ENCODE data around the gene DPH3. TPM values are rescaled to one million over a fixed set of nuclear protein-coding genes. Genes with fewer than 3 reads are reported as not detected.

Gene DPH3
- total and polyA plus RNA-seq, 7 donors: 23.5 to 108 (median 51.4) TPM

- intact Hi-C loops (cut with DNase I): no loop called here
- Histone ChIP-seq H3K27ac (peak overlapping the region; percentile 78), H3K4me1 (peaks cover 31% of the 10 kb centered on the region), H3K4me3 (no peak overlapping the region), H3K36me3 (ENCODE audit: insufficient read depth in 1 of 2, low read depth in 1 of 2) (peaks cover 0 to 31% of the 10 kb centered on the region in 2 donors), H3K9me3 (no peaks in the 10 kb centered on the region), H3K27me3 (ENCODE audit: insufficient read depth in 3 of 3, low read length in 2 of 3) (no peaks in the 10 kb centered on the region)
- 49 to 68% (median 66%) methylated on average over 3 of the region's 3 CpGs for WGBS, 3 donors
- ATAC-seq (no peak), DNase-seq (no peak)
- no peak for TF ChIP-seq CTCF (IDR thresholded peaks at IDR 0.05)
Observed at GRCh38 chr3:16277471-16277870, 12.7 kb upstream of the DPH3 start.

GRCh38 chr3:16273867-16274266, 9.1 kb upstream of the DPH3 start:
- Histone ChIP-seq H3K27ac (no peak overlapping the region), H3K27me3 (ENCODE audit: insufficient read depth in 3 of 3, low read length in 2 of 3) (no peaks in the 10 kb centered on the region), H3K9me3 (no peaks in the 10 kb centered on the region), H3K4me3 (no peak overlapping the region), H3K36me3 (ENCODE audit: insufficient read depth in 1 of 2, low read depth in 1 of 2) (peaks cover 3 to 63% of the 10 kb centered on the region in 2 donors), H3K4me1 (peaks cover 22% of the 10 kb centered on the region)
- WGBS, 3 donors: 93 to 96% (median 95%) methylated on average over 2 of the region's 2 CpGs
- DNase-seq (no peak), ATAC-seq (no peak)
- intact Hi-C loops (cut with DNase I): no loop called here
- TF ChIP-seq CTCF (IDR thresholded peaks at IDR 0.05): no peak

- peaks cover 3 to 63% of the 10 kb centered on the region in 2 donors for H3K36me3 ChIP-seq (ENCODE audit: insufficient read depth in 1 of 2, low read depth in 1 of 2)
- H3K9me3 ChIP-seq: no peaks in the 10 kb centered on the region
- H3K27ac ChIP-seq: no peak overlapping the region
- no peaks in the 10 kb centered on the region for H3K27me3 ChIP-seq (ENCODE audit: insufficient read depth in 3 of 3, low read length in 2 of 3)
- intact Hi-C loops (cut with DNase I): no loop called here
- WGBS, 3 donors: 82 to 88% (median 83%) methylated on average over 1 of the region's 1 CpG
- DNase-seq: no peak
- no peak overlapping the region for H3K4me3 ChIP-seq
- H3K4me1 ChIP-seq: peaks cover 21% of the 10 kb centered on the region
- ATAC-seq: no peak
- no peak for TF ChIP-seq CTCF (IDR thresholded peaks at IDR 0.05)
Observed at GRCh38 chr3:16272588-16272987, 7.8 kb upstream of the DPH3 start.

- WGBS, 3 donors: 96 to 97% (median 97%) methylated on average over 10 of the region's 10 CpGs
- intact Hi-C loops (cut with DNase I): loop anchor here in 1 of 2 donors (1.0 kb wide), 1 partner anchor 280 kb away; no protein-coding TSS in a partner anchor
Observed at GRCh38 chr3:16270855-16271254, 6.1 kb upstream of the DPH3 start.

More at GRCh38 chr3:16270855-16271254, 6.1 kb upstream of the DPH3 start:
- peaks cover 3 to 63% of the 10 kb centered on the region in 2 donors for H3K36me3 ChIP-seq (ENCODE audit: insufficient read depth in 1 of 2, low read depth in 1 of 2)
- H3K27me3 ChIP-seq (ENCODE audit: insufficient read depth in 3 of 3, low read length in 2 of 3): no peaks in the 10 kb centered on the region
- no peak overlapping the region for H3K27ac ChIP-seq
- ATAC-seq (no peak), DNase-seq (no peak)
- H3K4me1 ChIP-seq: peaks cover 29% of the 10 kb centered on the region
- H3K9me3 ChIP-seq: no peaks in the 10 kb centered on the region
- H3K4me3 ChIP-seq: no peak overlapping the region
- no peak for TF ChIP-seq CTCF (IDR thresholded peaks at IDR 0.05)

All from psoas muscle (tissue), 8 donors.